ENCODE measurements around the gene AGBL1. TPM values are rescaled to one million over a fixed set of nuclear protein-coding genes. Genes with fewer than 3 reads are reported as not detected.

AGBL1 gene
- total RNA-seq, 2 donors from 2014 or later = 0.23 to 0.91 TPM

DNA sequence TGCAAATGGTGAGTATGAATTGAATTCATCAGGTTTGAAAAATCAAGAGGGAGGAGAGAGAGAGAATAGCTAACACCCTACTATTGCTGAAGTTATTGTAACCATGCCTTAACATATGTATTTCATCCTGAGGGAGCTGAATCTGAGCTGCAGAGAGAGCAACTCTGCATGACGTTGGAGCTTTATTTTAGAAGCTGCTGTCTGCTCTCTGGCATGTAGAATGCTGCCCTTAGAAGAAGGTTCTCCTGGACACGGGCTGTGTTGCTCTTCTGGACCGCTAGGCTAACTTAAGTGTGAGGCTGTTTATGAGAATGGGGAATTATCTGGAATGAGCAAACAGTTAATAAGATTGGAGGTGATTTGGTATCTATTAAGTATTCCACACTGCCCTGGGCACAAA, 814.6 kb downstream of the AGBL1 start:
- no peaks in the 10 kb centered on the region for H3K27me3 ChIP-seq (replicated peaks; ENCODE audit: insufficient read depth)
- no peaks in the 10 kb centered on the region for H3K9me3 ChIP-seq
- TF ChIP-seq POLR2AphosphoS5 (IDR thresholded peaks at IDR 0.05) (no peak), POLR2A (IDR thresholded peaks at IDR 0.05) (no peak)
- TF ChIP-seq, protein P1, sequence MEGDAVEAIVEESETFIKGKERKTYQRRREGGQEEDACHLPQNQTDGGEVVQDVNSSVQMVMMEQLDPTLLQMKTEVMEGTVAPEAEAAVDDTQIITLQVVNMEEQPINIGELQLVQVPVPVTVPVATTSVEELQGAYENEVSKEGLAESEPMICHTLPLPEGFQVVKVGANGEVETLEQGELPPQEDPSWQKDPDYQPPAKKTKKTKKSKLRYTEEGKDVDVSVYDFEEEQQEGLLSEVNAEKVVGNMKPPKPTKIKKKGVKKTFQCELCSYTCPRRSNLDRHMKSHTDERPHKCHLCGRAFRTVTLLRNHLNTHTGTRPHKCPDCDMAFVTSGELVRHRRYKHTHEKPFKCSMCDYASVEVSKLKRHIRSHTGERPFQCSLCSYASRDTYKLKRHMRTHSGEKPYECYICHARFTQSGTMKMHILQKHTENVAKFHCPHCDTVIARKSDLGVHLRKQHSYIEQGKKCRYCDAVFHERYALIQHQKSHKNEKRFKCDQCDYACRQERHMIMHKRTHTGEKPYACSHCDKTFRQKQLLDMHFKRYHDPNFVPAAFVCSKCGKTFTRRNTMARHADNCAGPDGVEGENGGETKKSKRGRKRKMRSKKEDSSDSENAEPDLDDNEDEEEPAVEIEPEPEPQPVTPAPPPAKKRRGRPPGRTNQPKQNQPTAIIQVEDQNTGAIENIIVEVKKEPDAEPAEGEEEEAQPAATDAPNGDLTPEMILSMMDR (IDR thresholded peaks at IDR 0.05) = no peak
- no peak for DNase-seq (ENCODE audit: low spot score)
- 56% methylated on average over 3 of the region's 3 CpGs for WGBS
- H3K4me1 ChIP-seq (replicated peaks) = no peaks in the 10 kb centered on the region
- H3K4me3 ChIP-seq = no peak overlapping the region
- intact Hi-C loops (cut with DNase I) = no loop called here
- H3K27ac ChIP-seq = no peak overlapping the region
- H3K36me3 ChIP-seq = no peaks in the 10 kb centered on the region

DNA sequence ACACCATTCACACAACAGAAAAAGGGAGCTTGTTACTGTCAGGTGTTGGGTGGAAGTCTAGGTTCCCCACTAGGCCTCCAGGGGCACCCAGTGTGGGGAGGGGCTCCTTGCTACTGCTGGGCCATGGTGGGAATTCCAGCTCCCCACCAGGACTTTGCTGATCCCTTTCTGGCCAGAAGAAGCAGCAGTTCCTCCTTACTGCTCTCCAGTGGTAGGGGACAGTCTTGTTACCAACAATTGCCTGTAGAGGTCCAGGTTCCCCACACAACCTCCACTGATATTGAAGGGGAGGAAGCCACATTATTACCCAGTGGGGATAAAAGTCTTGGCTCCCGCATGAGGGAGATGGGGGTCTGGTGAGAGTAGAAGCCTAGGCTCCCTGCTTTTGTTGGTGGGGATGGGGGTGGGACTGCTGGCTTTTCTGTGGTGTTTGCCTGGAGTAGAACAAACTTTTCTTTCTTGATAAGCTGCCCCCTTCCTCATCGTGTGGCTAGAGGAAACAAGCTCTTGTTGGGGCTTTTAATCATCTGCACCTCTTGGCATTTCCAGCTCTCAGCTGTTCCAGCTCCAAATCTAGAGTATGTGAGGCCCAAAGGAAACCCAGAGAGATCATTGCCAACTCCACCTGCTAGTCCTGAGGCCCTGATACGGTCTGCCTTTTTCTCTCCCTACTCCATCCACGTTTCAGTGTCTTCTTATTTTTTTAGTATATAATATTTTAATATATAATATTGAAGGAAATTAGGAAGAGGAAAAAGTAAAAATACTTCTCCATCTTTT, 824.2 kb downstream of the AGBL1 start:
- no peak for DNase-seq (ENCODE audit: low spot score)
- H3K9me3 ChIP-seq = no peaks in the 10 kb centered on the region
- H3K4me3 ChIP-seq = no peak overlapping the region
- H3K4me1 ChIP-seq (replicated peaks) = no peaks in the 10 kb centered on the region
- no peaks in the 10 kb centered on the region for H3K36me3 ChIP-seq
- 69% methylated on average over 4 of the region's 4 CpGs for WGBS
- intact Hi-C loops (cut with DNase I) = no loop called here
- H3K27me3 ChIP-seq (replicated peaks; ENCODE audit: insufficient read depth) = no peaks in the 10 kb centered on the region
- TF ChIP-seq POLR2A (IDR thresholded peaks at IDR 0.05) (no peak), POLR2AphosphoS5 (IDR thresholded peaks at IDR 0.05) (no peak)
- TF ChIP-seq, protein P1 (IDR thresholded peaks at IDR 0.05) = no peak
- no peak overlapping the region for H3K27ac ChIP-seq

DNA sequence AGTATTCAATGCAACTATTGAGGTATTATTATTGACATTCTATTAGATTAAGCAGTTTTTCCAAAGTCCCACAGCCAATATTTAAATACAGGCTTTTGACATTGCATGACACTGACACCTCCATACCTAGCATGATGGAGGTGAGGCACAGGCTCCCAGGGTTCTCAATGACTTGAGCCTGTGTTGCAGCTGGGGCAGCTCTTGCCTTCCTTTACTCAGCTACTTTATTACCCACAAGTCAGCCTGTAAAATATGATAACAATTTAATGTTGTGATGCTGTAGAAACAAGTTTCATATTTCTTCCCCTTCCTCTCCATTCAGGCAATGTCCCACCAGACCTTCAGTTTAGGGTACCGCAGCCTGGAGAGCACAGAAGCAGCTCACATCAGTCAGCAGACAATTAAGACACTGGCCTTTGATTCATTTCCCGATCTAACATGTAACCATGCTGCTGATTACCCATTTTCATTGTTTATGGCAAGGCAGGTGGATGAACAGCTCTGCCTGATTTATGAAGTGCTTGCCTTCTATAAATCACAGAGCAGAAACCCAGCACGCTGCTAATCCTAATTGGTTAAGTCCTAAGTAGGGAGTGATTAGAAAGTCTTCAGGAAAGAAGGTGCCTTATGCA, 826.1 kb downstream of the AGBL1 start:
- Histone ChIP-seq H3K36me3 (no peaks in the 10 kb centered on the region), H3K4me3 (no peak overlapping the region), H3K27me3 (replicated peaks; ENCODE audit: insufficient read depth) (no peaks in the 10 kb centered on the region), H3K9me3 (no peaks in the 10 kb centered on the region), H3K4me1 (replicated peaks) (no peaks in the 10 kb centered on the region), H3K27ac (no peak overlapping the region)
- DNase-seq (ENCODE audit: low spot score) = no peak
- TF ChIP-seq POLR2AphosphoS5 (IDR thresholded peaks at IDR 0.05) (no peak), POLR2A (IDR thresholded peaks at IDR 0.05) (no peak)
- 28% methylated on average over 3 of the region's 3 CpGs for WGBS
- intact Hi-C loops (cut with DNase I) = no loop called here

DNA sequence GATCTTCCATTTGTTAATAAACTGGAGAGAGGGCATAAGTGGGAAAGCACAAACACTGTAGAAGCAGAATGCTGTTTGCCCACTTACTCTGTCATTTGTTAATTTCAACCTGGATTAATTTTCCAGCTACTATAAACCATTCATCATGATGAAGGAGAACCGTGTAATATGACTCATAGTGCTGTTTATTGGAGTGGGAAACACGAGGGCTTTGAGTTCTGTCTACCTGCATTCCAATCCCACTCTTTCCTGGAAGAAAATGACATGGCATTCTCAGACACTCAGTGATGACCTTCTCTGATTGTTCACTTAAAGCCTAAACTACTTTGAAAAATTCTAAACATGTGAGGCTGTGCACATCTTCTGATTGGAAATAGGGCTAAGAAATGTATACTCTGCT, 826.7 kb downstream of the AGBL1 start:
- no peaks in the 10 kb centered on the region for H3K4me1 ChIP-seq (replicated peaks)
- H3K27me3 ChIP-seq (replicated peaks; ENCODE audit: insufficient read depth) = no peaks in the 10 kb centered on the region
- TF ChIP-seq POLR2AphosphoS5 (IDR thresholded peaks at IDR 0.05) = no peak
- TF ChIP-seq, protein P1 (IDR thresholded peaks at IDR 0.05) = no peak
- no peak for TF ChIP-seq POLR2A (IDR thresholded peaks at IDR 0.05)
- DNase-seq (ENCODE audit: low spot score) = no peak
- no peaks in the 10 kb centered on the region for H3K9me3 ChIP-seq
- H3K27ac ChIP-seq = no peak overlapping the region
- H3K4me3 ChIP-seq = no peak overlapping the region
- intact Hi-C loops (cut with DNase I) = no loop called here
- no peaks in the 10 kb centered on the region for H3K36me3 ChIP-seq
- 20% methylated on average over 2 of the region's 2 CpGs for WGBS

DNA sequence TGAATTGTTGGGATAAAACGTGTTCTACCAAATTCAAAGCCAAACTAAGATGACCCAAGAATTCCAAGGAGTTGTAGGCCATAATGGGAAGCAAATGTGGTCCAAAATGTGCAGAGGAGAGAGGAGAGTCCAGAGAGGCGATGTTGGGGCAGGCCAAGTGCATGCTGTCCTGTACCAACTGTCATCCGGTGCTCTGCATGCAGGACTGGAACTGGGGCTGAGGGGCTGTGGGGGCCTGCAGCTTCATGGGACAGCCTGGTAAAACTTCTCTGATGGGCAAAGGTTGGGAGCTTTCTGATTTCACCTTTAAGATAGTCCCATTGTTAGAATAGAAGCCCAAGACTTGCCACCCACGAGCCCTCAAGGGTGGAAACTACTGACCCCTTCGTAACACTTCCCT, 831.4 kb downstream of the AGBL1 start:
- 64% methylated on average over 5 of the region's 5 CpGs for WGBS
- Histone ChIP-seq H3K4me1 (replicated peaks) (no peaks in the 10 kb centered on the region), H3K27ac (no peak overlapping the region), H3K4me3 (no peak overlapping the region), H3K9me3 (no peaks in the 10 kb centered on the region), H3K27me3 (replicated peaks; ENCODE audit: insufficient read depth) (no peaks in the 10 kb centered on the region), H3K36me3 (no peaks in the 10 kb centered on the region)
- intact Hi-C loops (cut with DNase I) = loop anchor here (10.0 kb wide), 2 partner anchors 1334 to 1364 kb away; no protein-coding TSS in a partner anchor
- no peak for TF ChIP-seq POLR2A (IDR thresholded peaks at IDR 0.05)
- no peak for TF ChIP-seq POLR2AphosphoS5 (IDR thresholded peaks at IDR 0.05)
- TF ChIP-seq, protein P1 (IDR thresholded peaks at IDR 0.05) = no peak
- DNase-seq (ENCODE audit: low spot score) = no peak

Data from prostate gland (tissue), 2 donors.